Skeletal muscle satellite cell (primary cell): ENCODE measurements around the gene BRI3.

Experiments
- H3K27me3 ChIP-seq: 2 replicates; pipeline ENCODE4 v1.7.0; 2013; ENCODE audit warnings: low read length; ENCODE audit not compliant: control insufficient read depth, insufficient read depth
- H3K36me3 ChIP-seq: 2 replicates; pipeline ENCODE4 v1.7.0; 2013; ENCODE audit warnings: mild to moderate bottlenecking, control low read depth, low read length; ENCODE audit not compliant: insufficient read depth
- H3K4me1 ChIP-seq: 2 replicates; pipeline ENCODE4 v1.7.0; 2013; ENCODE audit warnings: low read length; ENCODE audit not compliant: control insufficient read depth, insufficient read depth
- H3K4me2 ChIP-seq: 2 replicates; pipeline ENCODE4 v1.7.0; 2013; ENCODE audit warnings: mild to moderate bottlenecking, low read length
- H3K4me3 ChIP-seq: 2 replicates; pipeline ENCODE4 v1.7.0; 2013; ENCODE audit warnings: low read length
- H3K9ac ChIP-seq: 2 replicates; pipeline ENCODE4 v1.7.0; 2013; ENCODE audit warnings: mild to moderate bottlenecking, low read depth, low read length, moderate library complexity
- H3K9me3 ChIP-seq: replicated peaks from 2 replicates; pipeline ENCODE4 v1.7.0; 2013; ENCODE audit warnings: mild to moderate bottlenecking, control low read depth, low read length

Gene BRI3

GRCh38 chr7:98254951-98255610 lies 26.4 kb upstream of the BRI3 start:
- Histone ChIP-seq H3K4me1 (peaks cover 18% of the 10 kb centered on the region), H3K27me3 (no peaks in the 10 kb centered on the region), H3K9ac (no peak overlapping the region), H3K9me3 (no peaks in the 10 kb centered on the region), H3K4me2 (no peak overlapping the region), H3K36me3 (peaks cover 11% of the 10 kb centered on the region), H3K4me3 (no peak overlapping the region)

GRCh38 chr7:98256431-98256830 lies 25.1 kb upstream of the BRI3 start:
- Histone ChIP-seq H3K4me1 (peaks cover 10% of the 10 kb centered on the region), H3K27me3 (no peaks in the 10 kb centered on the region), H3K4me2 (no peak overlapping the region), H3K4me3 (no peak overlapping the region), H3K9me3 (no peaks in the 10 kb centered on the region), H3K36me3 (peaks cover 11% of the 10 kb centered on the region), H3K9ac (no peak overlapping the region)

DNA sequence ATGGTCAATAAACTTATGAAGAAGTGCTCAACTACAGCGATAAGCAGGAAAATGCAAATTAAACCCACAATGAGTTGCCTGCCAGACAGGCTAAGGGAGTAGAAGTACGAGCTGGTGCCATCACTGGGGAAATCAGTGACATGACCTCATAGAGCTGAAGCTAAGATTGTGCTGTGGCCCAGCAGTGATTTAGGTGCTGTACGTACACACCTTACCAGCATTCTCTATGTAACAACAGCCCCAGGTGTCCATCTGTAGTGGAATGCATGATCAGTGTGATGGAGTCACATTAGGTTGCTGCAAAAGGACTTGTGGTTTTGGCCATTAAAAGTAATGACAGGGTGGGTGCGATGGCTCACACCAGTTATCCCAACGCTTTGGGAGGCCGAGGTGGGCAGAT lies 23.8 kb upstream of the BRI3 start:
- H3K4me1 ChIP-seq: peaks cover 7% of the 10 kb centered on the region
- peaks cover 11% of the 10 kb centered on the region for H3K36me3 ChIP-seq
- no peaks in the 10 kb centered on the region for H3K9me3 ChIP-seq
- H3K4me2 ChIP-seq: no peak overlapping the region
- H3K27me3 ChIP-seq: no peaks in the 10 kb centered on the region
- H3K9ac ChIP-seq: no peak overlapping the region
- no peak overlapping the region for H3K4me3 ChIP-seq

DNA sequence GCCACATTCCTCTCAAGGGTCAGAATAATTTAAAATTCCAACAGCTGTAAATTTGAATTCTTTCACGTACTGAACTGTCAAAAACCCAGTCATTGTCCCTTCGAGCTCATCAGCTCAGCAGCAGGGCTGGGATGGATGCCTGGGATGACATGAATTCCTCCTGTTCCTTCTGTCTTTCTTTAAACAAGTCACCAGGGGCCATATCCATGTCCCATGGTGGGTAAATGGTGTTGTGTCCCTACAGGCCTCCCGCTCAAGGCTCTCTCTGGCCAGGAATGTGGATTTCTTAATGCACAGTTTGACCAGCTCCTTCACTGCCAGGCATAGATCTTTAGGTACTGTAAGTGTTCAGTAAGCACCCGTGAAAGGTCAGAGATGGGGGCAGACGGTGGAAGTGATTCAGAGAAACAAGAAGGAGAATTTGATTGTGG lies 15.6 kb upstream of the BRI3 start:
- H3K36me3 ChIP-seq: no peaks in the 10 kb centered on the region
- no peaks in the 10 kb centered on the region for H3K27me3 ChIP-seq
- H3K9ac ChIP-seq: peak overlapping the region; percentile 49
- H3K4me2 ChIP-seq: peak overlapping the region; percentile 26
- H3K9me3 ChIP-seq: no peaks in the 10 kb centered on the region
- H3K4me3 ChIP-seq: peak overlapping the region; percentile 42
- peaks cover 7% of the 10 kb centered on the region for H3K4me1 ChIP-seq

GRCh38 chr7:98266840-98267239 lies 14.6 kb upstream of the BRI3 start:
- H3K4me1 ChIP-seq: peaks cover 7% of the 10 kb centered on the region
- no peaks in the 10 kb centered on the region for H3K36me3 ChIP-seq
- no peaks in the 10 kb centered on the region for H3K9me3 ChIP-seq
- H3K27me3 ChIP-seq: no peaks in the 10 kb centered on the region
- H3K9ac ChIP-seq: no peak overlapping the region
- H3K4me2 ChIP-seq: no peak overlapping the region
- no peak overlapping the region for H3K4me3 ChIP-seq

DNA sequence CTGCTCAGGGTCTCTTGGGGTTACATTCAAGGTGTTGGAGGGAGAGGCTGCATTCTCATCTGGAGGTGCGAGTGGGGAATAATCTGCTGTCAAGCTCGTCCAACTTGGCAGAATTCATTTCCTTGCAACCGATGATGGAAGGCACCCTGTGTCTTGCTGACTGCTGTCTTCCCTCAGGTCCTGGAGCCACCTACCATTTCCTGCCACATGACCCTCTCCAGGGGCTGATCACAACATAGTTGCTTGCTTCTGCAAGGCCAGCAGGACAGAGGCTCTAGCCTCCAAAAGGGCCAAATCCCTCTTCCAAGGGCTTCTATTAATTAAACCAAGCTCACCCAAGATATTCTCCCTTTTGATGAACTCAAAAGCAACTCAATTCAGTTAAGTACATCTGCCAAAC lies 14.2 kb upstream of the BRI3 start:
- Histone ChIP-seq H3K9ac (no peak overlapping the region), H3K4me1 (peaks cover 7% of the 10 kb centered on the region), H3K4me2 (no peak overlapping the region), H3K4me3 (no peak overlapping the region), H3K27me3 (no peaks in the 10 kb centered on the region), H3K9me3 (no peaks in the 10 kb centered on the region), H3K36me3 (no peaks in the 10 kb centered on the region)

- H3K9me3 ChIP-seq: no peaks in the 10 kb centered on the region
- H3K4me3 ChIP-seq: no peak overlapping the region
- H3K4me1 ChIP-seq: peaks cover 5% of the 10 kb centered on the region
Observed at GRCh38 chr7:98276241-98276761, 5.2 kb upstream of the BRI3 start.

DNA sequence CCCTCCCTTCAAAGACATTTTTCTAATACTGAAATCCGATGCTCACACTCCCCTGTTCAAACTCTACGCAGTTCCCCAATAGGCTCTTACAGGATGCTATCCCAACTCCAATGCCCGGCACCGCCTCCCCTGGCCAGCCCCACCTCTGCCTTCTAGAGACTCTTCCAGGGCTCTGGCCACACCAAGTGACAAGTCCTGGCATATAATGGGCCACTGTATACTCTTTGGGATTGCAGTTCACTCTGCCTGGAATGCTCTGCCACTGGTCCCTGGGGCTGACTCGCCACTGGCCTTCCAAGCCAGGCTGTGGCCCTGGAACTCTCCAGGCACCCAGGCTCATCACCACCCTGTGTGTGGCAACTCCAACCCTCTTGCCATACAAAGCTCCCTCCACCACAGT lies 3.1 kb upstream of the BRI3 start:
- no peak overlapping the region for H3K4me2 ChIP-seq
- no peak overlapping the region for H3K9ac ChIP-seq
- peaks cover 12% of the 10 kb centered on the region for H3K36me3 ChIP-seq
- H3K9me3 ChIP-seq: no peaks in the 10 kb centered on the region
- H3K4me1 ChIP-seq: peaks cover 7% of the 10 kb centered on the region
- no peak overlapping the region for H3K4me3 ChIP-seq
- no peaks in the 10 kb centered on the region for H3K27me3 ChIP-seq

More at GRCh38 chr7:98276241-98276761, 5.2 kb upstream of the BRI3 start:
- Histone ChIP-seq H3K4me2 (no peak overlapping the region), H3K9ac (no peak overlapping the region), H3K36me3 (no peaks in the 10 kb centered on the region), H3K27me3 (no peaks in the 10 kb centered on the region)

GRCh38 chr7:98278936-98279335 lies 2.5 kb upstream of the BRI3 start:
- Histone ChIP-seq H3K4me3 (no peak overlapping the region), H3K4me1 (peaks cover 13% of the 10 kb centered on the region), H3K9ac (no peak overlapping the region), H3K27me3 (no peaks in the 10 kb centered on the region), H3K9me3 (no peaks in the 10 kb centered on the region), H3K4me2 (no peak overlapping the region), H3K36me3 (peaks cover 17% of the 10 kb centered on the region)

GRCh38 chr7:98280296-98280695 lies 1.2 kb upstream of the BRI3 start:
- no peaks in the 10 kb centered on the region for H3K9me3 ChIP-seq
- H3K9ac ChIP-seq: no peak overlapping the region
- no peaks in the 10 kb centered on the region for H3K27me3 ChIP-seq
- peak overlapping the region; percentile 82 for H3K4me2 ChIP-seq
- H3K4me1 ChIP-seq: peaks cover 25% of the 10 kb centered on the region
- H3K4me3 ChIP-seq: no peak overlapping the region
- peaks cover 24% of the 10 kb centered on the region for H3K36me3 ChIP-seq

DNA sequence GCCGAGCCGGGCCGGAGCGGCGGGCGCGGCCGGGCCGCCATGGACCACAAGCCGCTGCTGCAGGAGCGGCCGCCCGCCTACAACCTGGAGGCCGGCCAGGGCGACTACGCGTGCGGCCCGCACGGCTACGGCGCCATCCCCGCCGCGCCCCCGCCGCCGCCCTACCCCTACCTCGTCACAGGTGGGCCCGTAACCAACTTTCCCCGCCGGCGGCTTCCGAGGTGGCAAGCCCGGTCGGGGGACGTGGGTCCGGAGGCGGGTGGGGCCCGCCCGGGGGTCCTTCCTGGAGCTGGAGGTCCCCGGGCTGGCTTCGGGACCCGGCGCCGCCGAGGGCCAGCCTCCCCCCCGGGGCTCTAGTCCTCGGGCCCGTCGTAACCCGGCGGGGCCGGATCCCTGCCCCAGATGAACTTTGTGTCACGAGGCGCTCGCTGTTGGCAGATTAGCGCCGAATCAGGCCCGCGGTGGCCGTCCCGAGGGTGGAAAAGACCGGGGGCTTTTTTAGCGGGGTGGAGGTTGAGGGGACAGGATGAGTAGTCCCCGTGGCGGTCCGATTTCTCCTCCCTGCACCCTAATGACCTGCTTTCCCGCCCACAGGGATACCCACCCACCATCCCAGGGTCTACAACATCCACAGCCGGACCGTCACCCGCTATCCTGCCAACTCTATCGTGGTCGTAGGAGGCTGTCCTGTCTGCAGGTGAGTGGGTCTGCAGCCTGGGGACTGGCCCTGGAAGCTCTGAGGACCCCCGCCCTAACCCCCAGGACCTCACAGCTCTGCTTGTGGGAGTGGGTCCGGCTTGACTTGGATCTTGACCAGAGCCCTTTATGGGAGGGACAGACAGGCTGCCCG lies 496 bp downstream of the BRI3 start:
- H3K4me2 ChIP-seq: peak overlapping the region; percentile 94
- H3K27me3 ChIP-seq: no peaks in the 10 kb centered on the region
- H3K4me1 ChIP-seq: peaks cover 42% of the 10 kb centered on the region
- H3K9ac ChIP-seq: peak overlapping the region; percentile 94
- H3K9me3 ChIP-seq: no peaks in the 10 kb centered on the region
- peaks cover 39% of the 10 kb centered on the region for H3K36me3 ChIP-seq
- peak overlapping the region; percentile 87 for H3K4me3 ChIP-seq
